ENCODE results near the gene PCDH12. TPM values are rescaled to one million over a fixed set of nuclear protein-coding genes. Genes with fewer than 3 reads are reported as not detected.

The PCDH12 gene
- total RNA-seq, 1 donor from 2014 or later = 10.4 TPM

Other genes starting within 250 kb of the PCDH12 start
- 21.0 TPM for gene PCDH1, start 79.8 kb downstream of the PCDH12 start, total RNA-seq
- 94.4 TPM for gene DELE1, start 34.3 kb downstream of the PCDH12 start, total RNA-seq
- 98.0 TPM for gene RNF14, start 10.9 kb upstream of the PCDH12 start, total RNA-seq
- gene GNPDA1, start 54.8 kb upstream of the PCDH12 start, total RNA-seq = 25.2 TPM
- 51.9 TPM for gene NDFIP1, start 150.6 kb upstream of the PCDH12 start, total RNA-seq

All from Right ventricle myocardium inferior (tissue), 1 donor.